GM23248 (cell line): ENCODE data around the gene ANKRD27.

Source experiments
- EZH2 ChIP-seq: fragments of 200-600 bp; sonication (generic); IDR thresholded peaks from 2 replicates; pipeline ENCODE4 v1.6.1; 2018; ENCODE audit warnings: antibody characterized with exemption, mild to moderate bottlenecking; ENCODE audit not compliant: insufficient read depth, poor library complexity, severe bottlenecking
- EZH2phosphoT487 ChIP-seq: fragments of 200-600 bp; sonication (generic); IDR thresholded peaks from 2 replicates; pipeline ENCODE4 v1.6.1; 2018; ENCODE audit warnings: antibody characterized with exemption, moderate library complexity, mild to moderate bottlenecking, low read depth; ENCODE audit not compliant: insufficient read depth

GRCh38 chr19:32615569-32615968, 59.4 kb downstream of the ANKRD27 start:
- no peak for TF ChIP-seq EZH2phosphoT487
- no peak for TF ChIP-seq EZH2
